Measurements from ENCODE around the gene USP48. TPM values are rescaled to one million over a fixed set of nuclear protein-coding genes. Genes with fewer than 3 reads are reported as not detected.

USP48 gene
- total and polyA plus RNA-seq, 2 of the 13 experiments (the other 11 are each of a cell fraction or from before 2014, with no cell fraction given): 30.4 to 30.7 TPM

DNA sequence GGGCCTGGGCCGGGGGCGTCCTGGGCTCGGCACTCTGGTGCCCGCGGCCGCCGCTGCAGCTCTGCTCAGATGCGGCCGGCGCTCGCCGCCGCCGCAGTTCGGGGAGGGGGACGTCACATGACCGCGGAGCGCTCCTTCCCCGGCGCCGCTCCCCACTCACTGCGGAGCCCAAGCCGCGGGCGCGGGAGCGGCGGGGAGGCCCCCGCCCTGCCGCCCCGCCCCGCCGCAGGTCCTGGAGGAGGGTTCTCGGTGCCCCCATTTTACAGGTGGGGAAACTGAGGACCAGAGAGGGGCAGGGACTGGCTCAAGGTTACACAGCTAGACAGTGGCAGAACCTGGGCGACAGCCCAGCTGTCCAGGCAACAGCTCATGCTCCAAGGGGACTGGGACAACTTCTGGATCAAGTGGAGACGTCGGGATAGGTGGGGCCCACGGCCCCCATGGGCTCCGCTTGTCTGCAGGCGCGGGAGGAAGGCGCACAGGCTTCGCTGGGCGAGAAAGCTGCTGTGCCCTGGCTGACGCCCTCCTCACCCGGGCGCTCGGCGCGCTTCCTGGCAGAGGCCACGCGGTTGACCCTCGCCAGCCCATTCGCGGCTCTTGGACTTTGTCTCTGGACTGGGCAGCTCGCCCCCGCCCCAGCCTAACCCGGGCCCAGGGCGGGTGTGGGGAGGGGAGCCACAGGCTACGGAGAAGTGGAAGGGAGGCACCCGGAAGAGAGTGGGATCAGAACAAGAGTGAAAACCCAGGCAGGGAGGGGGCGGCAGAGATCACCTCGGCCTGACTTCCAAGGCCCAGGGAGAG, 113.5 kb downstream of the USP48 start, which contains the start of gene RAP1GAP (continued):
- TF ChIP-seq, protein P1, sequence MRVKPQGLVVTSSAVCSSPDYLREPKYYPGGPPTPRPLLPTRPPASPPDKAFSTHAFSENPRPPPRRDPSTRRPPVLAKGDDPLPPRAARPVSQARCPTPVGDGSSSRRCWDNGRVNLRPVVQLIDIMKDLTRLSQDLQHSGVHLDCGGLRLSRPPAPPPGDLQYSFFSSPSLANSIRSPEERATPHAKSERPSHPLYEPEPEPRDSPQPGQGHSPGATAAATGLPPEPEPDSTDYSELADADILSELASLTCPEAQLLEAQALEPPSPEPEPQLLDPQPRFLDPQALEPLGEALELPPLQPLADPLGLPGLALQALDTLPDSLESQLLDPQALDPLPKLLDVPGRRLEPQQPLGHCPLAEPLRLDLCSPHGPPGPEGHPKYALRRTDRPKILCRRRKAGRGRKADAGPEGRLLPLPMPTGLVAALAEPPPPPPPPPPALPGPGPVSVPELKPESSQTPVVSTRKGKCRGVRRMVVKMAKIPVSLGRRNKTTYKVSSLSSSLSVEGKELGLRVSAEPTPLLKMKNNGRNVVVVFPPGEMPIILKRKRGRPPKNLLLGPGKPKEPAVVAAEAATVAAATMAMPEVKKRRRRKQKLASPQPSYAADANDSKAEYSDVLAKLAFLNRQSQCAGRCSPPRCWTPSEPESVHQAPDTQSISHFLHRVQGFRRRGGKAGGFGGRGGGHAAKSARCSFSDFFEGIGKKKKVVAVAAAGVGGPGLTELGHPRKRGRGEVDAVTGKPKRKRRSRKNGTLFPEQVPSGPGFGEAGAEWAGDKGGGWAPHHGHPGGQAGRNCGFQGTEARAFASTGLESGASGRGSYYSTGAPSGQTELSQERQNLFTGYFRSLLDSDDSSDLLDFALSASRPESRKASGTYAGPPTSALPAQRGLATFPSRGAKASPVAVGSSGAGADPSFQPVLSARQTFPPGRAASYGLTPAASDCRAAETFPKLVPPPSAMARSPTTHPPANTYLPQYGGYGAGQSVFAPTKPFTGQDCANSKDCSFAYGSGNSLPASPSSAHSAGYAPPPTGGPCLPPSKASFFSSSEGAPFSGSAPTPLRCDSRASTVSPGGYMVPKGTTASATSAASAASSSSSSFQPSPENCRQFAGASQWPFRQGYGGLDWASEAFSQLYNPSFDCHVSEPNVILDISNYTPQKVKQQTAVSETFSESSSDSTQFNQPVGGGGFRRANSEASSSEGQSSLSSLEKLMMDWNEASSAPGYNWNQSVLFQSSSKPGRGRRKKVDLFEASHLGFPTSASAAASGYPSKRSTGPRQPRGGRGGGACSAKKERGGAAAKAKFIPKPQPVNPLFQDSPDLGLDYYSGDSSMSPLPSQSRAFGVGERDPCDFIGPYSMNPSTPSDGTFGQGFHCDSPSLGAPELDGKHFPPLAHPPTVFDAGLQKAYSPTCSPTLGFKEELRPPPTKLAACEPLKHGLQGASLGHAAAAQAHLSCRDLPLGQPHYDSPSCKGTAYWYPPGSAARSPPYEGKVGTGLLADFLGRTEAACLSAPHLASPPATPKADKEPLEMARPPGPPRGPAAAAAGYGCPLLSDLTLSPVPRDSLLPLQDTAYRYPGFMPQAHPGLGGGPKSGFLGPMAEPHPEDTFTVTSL (CRISPR knock-in tag; IDR thresholded peaks at IDR 0.05; ENCODE audit: borderline replicate concordance): peak; percentile 74
- TF ChIP-seq TMF1 (CRISPR knock-in tag; IDR thresholded peaks at IDR 0.05; ENCODE audit: low read depth) (peak; percentile 77; the same call in 1 of the 2 replicates), SIX4 (CRISPR knock-in tag; IDR thresholded peaks at IDR 0.05) (no peak), ZNF747 (CRISPR knock-in tag; IDR thresholded peaks at IDR 0.05; ENCODE audit: borderline replicate concordance) (peak; percentile 83), ZNF24 (IDR thresholded peaks at IDR 0.05) (no peak), SMYD3 (CRISPR knock-in tag; IDR thresholded peaks at IDR 0.05) (peak; percentile 82; the same call in 1 of the 2 replicates), SMC3 (IDR thresholded peaks at IDR 0.05; ENCODE audit: low read length) (no peak), FOXA1 (IDR thresholded peaks at IDR 0.05) (no peak), FOXA1 (CRISPR knock-in tag; IDR thresholded peaks at IDR 0.05) (no peak; the same call in 1 of the 2 replicates), SSRP1 (CRISPR knock-in tag; IDR thresholded peaks at IDR 0.05) (no peak), JUNB (CRISPR knock-in tag; IDR thresholded peaks at IDR 0.05; ENCODE audit: borderline replicate concordance) (no peak), ZNF564 (CRISPR knock-in tag; IDR thresholded peaks at IDR 0.05) (peak; percentile 91; the same call in 1 of the 2 replicates), NFE2 (CRISPR knock-in tag; IDR thresholded peaks at IDR 0.05) (no peak), ZNF260 (CRISPR knock-in tag; IDR thresholded peaks at IDR 0.05; ENCODE audit: borderline replicate concordance, low read depth) (no peak), CBX5 (CRISPR knock-in tag; IDR thresholded peaks at IDR 0.05; ENCODE audit: borderline replicate concordance) (peak; percentile 48; the same call in 1 of the 2 replicates), ZNF556 (CRISPR knock-in tag; IDR thresholded peaks at IDR 0.05; ENCODE audit: borderline replicate concordance) (peak; percentile 84; the same call in 1 of the 2 replicates)
- TF ChIP-seq, protein P2, sequence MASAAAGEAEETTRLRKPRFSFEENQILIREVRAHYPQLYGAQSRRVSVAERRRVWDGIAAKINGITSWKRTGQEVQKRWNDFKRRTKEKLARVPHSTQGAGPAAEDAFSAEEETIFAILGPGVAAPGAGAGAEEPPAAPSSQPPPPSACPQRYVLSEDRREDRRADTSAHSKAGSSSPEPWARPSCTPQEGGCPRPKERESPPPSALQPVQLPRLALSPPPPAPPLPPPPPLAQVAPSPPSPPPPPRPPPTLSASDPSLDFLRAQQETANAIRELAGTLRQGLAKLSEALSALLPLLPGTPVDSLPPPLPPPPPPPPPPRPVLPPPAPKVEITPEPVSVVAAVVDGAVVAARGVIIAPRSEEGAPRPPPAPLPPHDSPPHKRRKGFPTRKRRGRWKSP (CRISPR knock-in tag; IDR thresholded peaks at IDR 0.05): peak; percentile 60; the same call in 1 of the 2 replicates
- TF ChIP-seq, protein P3, sequence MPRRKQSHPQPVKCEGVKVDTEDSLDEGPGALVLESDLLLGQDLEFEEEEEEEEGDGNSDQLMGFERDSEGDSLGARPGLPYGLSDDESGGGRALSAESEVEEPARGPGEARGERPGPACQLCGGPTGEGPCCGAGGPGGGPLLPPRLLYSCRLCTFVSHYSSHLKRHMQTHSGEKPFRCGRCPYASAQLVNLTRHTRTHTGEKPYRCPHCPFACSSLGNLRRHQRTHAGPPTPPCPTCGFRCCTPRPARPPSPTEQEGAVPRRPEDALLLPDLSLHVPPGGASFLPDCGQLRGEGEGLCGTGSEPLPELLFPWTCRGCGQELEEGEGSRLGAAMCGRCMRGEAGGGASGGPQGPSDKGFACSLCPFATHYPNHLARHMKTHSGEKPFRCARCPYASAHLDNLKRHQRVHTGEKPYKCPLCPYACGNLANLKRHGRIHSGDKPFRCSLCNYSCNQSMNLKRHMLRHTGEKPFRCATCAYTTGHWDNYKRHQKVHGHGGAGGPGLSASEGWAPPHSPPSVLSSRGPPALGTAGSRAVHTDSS (CRISPR knock-in tag; conservative IDR thresholded peaks at IDR 0.05): no peak
- TF ChIP-seq, protein P4, sequence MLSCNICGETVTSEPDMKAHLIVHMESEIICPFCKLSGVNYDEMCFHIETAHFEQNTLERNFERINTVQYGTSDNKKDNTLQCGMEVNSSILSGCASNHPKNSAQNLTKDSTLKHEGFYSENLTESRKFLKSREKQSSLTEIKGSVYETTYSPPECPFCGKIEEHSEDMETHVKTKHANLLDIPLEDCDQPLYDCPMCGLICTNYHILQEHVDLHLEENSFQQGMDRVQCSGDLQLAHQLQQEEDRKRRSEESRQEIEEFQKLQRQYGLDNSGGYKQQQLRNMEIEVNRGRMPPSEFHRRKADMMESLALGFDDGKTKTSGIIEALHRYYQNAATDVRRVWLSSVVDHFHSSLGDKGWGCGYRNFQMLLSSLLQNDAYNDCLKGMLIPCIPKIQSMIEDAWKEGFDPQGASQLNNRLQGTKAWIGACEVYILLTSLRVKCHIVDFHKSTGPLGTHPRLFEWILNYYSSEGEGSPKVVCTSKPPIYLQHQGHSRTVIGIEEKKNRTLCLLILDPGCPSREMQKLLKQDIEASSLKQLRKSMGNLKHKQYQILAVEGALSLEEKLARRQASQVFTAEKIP (CRISPR knock-in tag; IDR thresholded peaks at IDR 0.05; ENCODE audit: borderline replicate concordance): no peak
